H1 (cell line): ENCODE results near the gene HTR2A. TPM values are rescaled to one million over a fixed set of nuclear protein-coding genes. Genes with fewer than 3 reads are reported as not detected.

Experiments used
- CTCF ChIA-PET: fragments of 300-600 bp; sonication (Branson Sonifier 250); formaldehyde crosslinking; loops from one replicate; lab custom pipeline; 2021; ENCODE audit not compliant: partially characterized antibody; lab: Charles Lee
- POLR2A ChIA-PET: fragments of 300-600 bp; sonication (Branson Sonifier 250); formaldehyde crosslinking; loops from one replicate; lab custom pipeline; 2021; ENCODE audit warnings: inconsistent platforms; ENCODE audit not compliant: partially characterized antibody; lab: Charles Lee
- DNase-seq, 2 experiments: peaks; one replicate each; pipeline versions ENCODE4 v3.0.0 to v3.0.0-alpha.2; 2010 to 2022; ENCODE audit warnings: low spot score in 2 of 2, low read depth in 1 of 2, mixed read lengths in 1 of 2
- FAIRE-seq: peaks from 2 replicates; lab custom pipeline; 2011; peaks lifted over from hg19 to GRCh38; lab: Jason Lieb, UNC
- H2AFZ ChIP-seq: 2 replicates; pipeline ENCODE4 v1.8.1; 2012; ENCODE audit warnings: low read length, inconsistent platforms
- H2AK5ac ChIP-seq: 2 replicates; pipeline ENCODE4 v1.6.1; 2013; ENCODE audit warnings: low read depth, low read length
- H2BK120ac ChIP-seq: replicated peaks from 2 replicates; pipeline ENCODE3; 2013; ENCODE audit warnings: low read depth, low read length, inconsistent platforms
- H2BK12ac ChIP-seq: 2 replicates; pipeline ENCODE4 v1.6.1; 2013; ENCODE audit warnings: low read depth, low read length
- H2BK15ac ChIP-seq: 2 replicates; pipeline ENCODE4 v1.6.1; 2013; ENCODE audit warnings: low read length
- H2BK20ac ChIP-seq: 2 replicates; pipeline ENCODE4 v1.6.1; 2013; ENCODE audit warnings: low read length
- H2BK5ac ChIP-seq: 2 replicates; pipeline ENCODE4 v1.6.1; 2013; ENCODE audit warnings: low read depth, low read length
- H3K14ac ChIP-seq: 2 replicates; pipeline ENCODE4 v1.6.1; 2013; ENCODE audit warnings: inconsistent platforms; ENCODE audit not compliant: insufficient read length
- H3K18ac ChIP-seq: 2 replicates; pipeline ENCODE4 v1.6.1; 2013; ENCODE audit warnings: low read length; ENCODE audit errors: extremely low read depth
- H3K23ac ChIP-seq: 2 replicates; pipeline ENCODE4 v1.6.1; 2013; ENCODE audit warnings: inconsistent platforms; ENCODE audit not compliant: insufficient read length
- H3K23me2 ChIP-seq: 2 replicates; pipeline ENCODE4 v1.6.1; 2013; ENCODE audit warnings: low read depth, low read length
- H3K27ac ChIP-seq: 2 replicates; pipeline ENCODE4 v1.6.1; 2011; ENCODE audit warnings: low read depth, low read length, inconsistent platforms
- H3K27me3 ChIP-seq, 4 experiments: replicated peaks in 1 of 4; 1 replicate in 1 of 4; 2 replicates in 3 of 4; pipeline versions ENCODE4 v1.6.1 to v1.8.1; 2011 to 2013; ENCODE audit warnings: low read length in 3 of 4, mild to moderate bottlenecking in 3 of 4, inconsistent platforms in 2 of 4, mixed read lengths in 2 of 4, moderate library complexity in 1 of 4; ENCODE audit not compliant: control insufficient read depth in 3 of 4, insufficient read depth in 3 of 4; ENCODE audit errors: extremely low read depth in 1 of 4
- H3K36me3 ChIP-seq, 4 experiments: 2 replicates each; pipeline versions ENCODE4 v1.6.1 to v1.8.1; 2011 to 2013; ENCODE audit warnings: mild to moderate bottlenecking in 4 of 4, low read length in 3 of 4, moderate library complexity in 2 of 4, control low read depth in 1 of 4, inconsistent platforms in 1 of 4; ENCODE audit not compliant: insufficient read depth in 4 of 4, control insufficient read depth in 2 of 4
- H3K4ac ChIP-seq: replicated peaks from 2 replicates; pipeline ENCODE3; 2013; ENCODE audit warnings: low read length, low read depth, mixed read lengths, inconsistent platforms; ENCODE audit not compliant: insufficient read length
- H3K4me1 ChIP-seq, 4 experiments: replicated peaks in 1 of 4; 1 replicate in 1 of 4; 2 replicates in 3 of 4; pipeline versions ENCODE4 v1.6.1 to v1.8.1; 2011 to 2013; ENCODE audit warnings: low read length in 3 of 4, inconsistent platforms in 2 of 4, mixed read lengths in 1 of 4; ENCODE audit not compliant: insufficient read depth in 4 of 4, control insufficient read depth in 3 of 4
- H3K4me2 ChIP-seq, 2 experiments: 2 replicates each; pipeline versions ENCODE4 v1.6.1 to v1.8.1; 2011 to 2013; ENCODE audit warnings: low read depth in 2 of 2, low read length in 2 of 2, control low read depth in 1 of 2, inconsistent platforms in 1 of 2, mild to moderate bottlenecking in 1 of 2; ENCODE audit not compliant: insufficient read depth in 1 of 2
- H3K4me3 ChIP-seq, 4 experiments: fragments of 200-600, 300-600 bp in 1 of 4; sonication (generic), shearing (Covaris generic), sonication (Bioruptor Twin) in 1 of 4; 2 replicates each; pipeline versions ENCODE4 v1.5.1 to v1.8.1; 2011 to 2016; ENCODE audit warnings: low read length in 4 of 4, low read depth in 3 of 4, control low read depth in 2 of 4, inconsistent platforms in 2 of 4, mild to moderate bottlenecking in 2 of 4, mixed read lengths in 1 of 4, moderate library complexity in 1 of 4; ENCODE audit not compliant: insufficient read depth in 2 of 4; ENCODE audit errors: extremely low read depth in 1 of 4
- H3K56ac ChIP-seq: replicated peaks from 2 replicates; pipeline ENCODE3; 2013; ENCODE audit warnings: low read depth, mild to moderate bottlenecking, mixed read lengths, low read length, inconsistent platforms; ENCODE audit not compliant: insufficient read length
- H3K79me1 ChIP-seq: 2 replicates; pipeline ENCODE4 v1.6.1; 2013; ENCODE audit warnings: low read depth, low read length, control low read depth
- H3K79me2 ChIP-seq, 2 experiments: 2 replicates each; pipeline versions ENCODE4 v1.6.1 to v1.8.1; 2012 to 2013; ENCODE audit warnings: low read length in 2 of 2, mild to moderate bottlenecking in 2 of 2, inconsistent platforms in 1 of 2; ENCODE audit not compliant: insufficient read depth in 2 of 2, control insufficient read depth in 1 of 2
- H3K9ac ChIP-seq, 4 experiments: replicated peaks in 1 of 4; 1 replicate in 1 of 4; 2 replicates in 3 of 4; pipeline versions ENCODE4 v1.6.1 to v1.8.1; 2011 to 2013; ENCODE audit warnings: low read depth in 3 of 4, low read length in 3 of 4, control low read depth in 2 of 4, mild to moderate bottlenecking in 2 of 4, moderate library complexity in 2 of 4, inconsistent platforms in 1 of 4; ENCODE audit errors: extremely low read depth in 1 of 4
- H3K9me3 ChIP-seq, 2 experiments: 2 replicates each; pipeline versions ENCODE4 v1.6.1 to v1.8.1; 2012 to 2013; ENCODE audit warnings: mild to moderate bottlenecking in 2 of 2, moderate library complexity in 2 of 2, control low read depth in 1 of 2, inconsistent platforms in 1 of 2, low read depth in 1 of 2, low read length in 1 of 2, mixed read lengths in 1 of 2; ENCODE audit not compliant: insufficient read depth in 2 of 2
- H4K20me1 ChIP-seq, 2 experiments: replicated peaks in 1 of 2; 2 replicates each; pipeline versions ENCODE3 to v1.8.1; 2011 to 2013; ENCODE audit warnings: inconsistent platforms in 2 of 2, low read length in 2 of 2, mild to moderate bottlenecking in 1 of 2; ENCODE audit not compliant: insufficient read depth in 2 of 2, control insufficient read depth in 1 of 2
- H4K5ac ChIP-seq: 2 replicates; pipeline ENCODE4 v1.6.1; 2013; ENCODE audit warnings: low read length, low read depth, mixed read lengths, inconsistent platforms; ENCODE audit not compliant: insufficient read length
- H4K8ac ChIP-seq: 2 replicates; pipeline ENCODE4 v1.8.0; 2013; ENCODE audit warnings: mild to moderate bottlenecking, moderate library complexity, low read length, inconsistent platforms; ENCODE audit not compliant: insufficient read depth; ENCODE audit errors: extremely low read depth
- H4K91ac ChIP-seq: replicated peaks from 2 replicates; pipeline ENCODE3; 2013; ENCODE audit warnings: low read length, mixed read lengths, inconsistent platforms; ENCODE audit not compliant: insufficient read length
- KDM4A ChIP-seq: IDR thresholded peaks from one replicate; pipeline ENCODE4 v1.7.1; 2012; ENCODE audit warnings: low read depth, mild to moderate bottlenecking, moderate library complexity, low read length, inconsistent platforms; ENCODE audit not compliant: severe bottlenecking
- MAX ChIP-seq: IDR thresholded peaks from 2 replicates; pipeline ENCODE4 v1.6.1; 2012; ENCODE audit warnings: inconsistent platforms
- NANOG ChIP-seq: IDR thresholded peaks from 2 replicates; pipeline ENCODE4 v1.6.1; 2011; ENCODE audit warnings: low read length, low read depth, mild to moderate bottlenecking, inconsistent platforms; ENCODE audit not compliant: insufficient read depth, poor library complexity, severe bottlenecking
- polyA plus RNA-seq, 7 experiments: library from polyadenylated mRNA; depleted of rRNA in 3 of 7; stranded (reverse) in 5 of 7; unstranded in 2 of 7; fragments of >200 nt in 5 of 7; fragments of 200-250 nt in 2 of 7; gene quantifications; 1 replicate in 5 of 7; 2 replicates in 1 of 7; 4 replicates in 1 of 7; pipeline versions ENCODE4 v1.2.1 to v1.2.3, GENCODE V29; 2011 to 2013; ENCODE audit warnings: missing spikeins in 2 of 7, mixed read lengths in 2 of 7
- total RNA-seq: library from RNA; stranded (reverse); fragmentation: NEBNext Ultra II Directional; extraction: Animal tissue kit (Norgen Biotek cat#: 25700); gene quantifications from 2 replicates; pipeline ENCODE4 v1.2.1, GENCODE V29; 2021

HTR2A gene
- total and polyA plus RNA-seq, 2 of the 8 experiments (the other 6 are each of a cell fraction or from before 2014, with no cell fraction given): not detected

- no peak overlapping the region for H2BK120ac ChIP-seq
- no peak overlapping the region for H2BK20ac ChIP-seq
- H4K20me1 ChIP-seq: no peaks in the 10 kb centered on the region
- TF ChIP-seq MAX (no peak), NANOG (no peak), KDM4A (no peak)
- TF ChIP-seq, all 59 proteins: peak for 0
- H3K36me3 ChIP-seq: no peaks in the 10 kb centered on the region; a peak in 1 of 8 replicates
- H2BK5ac ChIP-seq: no peak overlapping the region
- CTCF ChIA-PET: interaction anchor here (1.0 to 1.6 kb wide), 3 partner anchors 9 to 56 kb away, joined by 3 to 6 read pairs (median 3); partner anchors contain the start of gene HTR2A
- no peaks in the 10 kb centered on the region for H3K23me2 ChIP-seq
- no peak overlapping the region for H2BK15ac ChIP-seq
- H3K14ac ChIP-seq: no peak overlapping the region
- H3K79me2 ChIP-seq: no peaks in the 10 kb centered on the region
- no peak overlapping the region for H2AFZ ChIP-seq
- no peak overlapping the region for H3K9ac ChIP-seq
- H3K4me3 ChIP-seq: no peak overlapping the region
- no peak overlapping the region for H3K4me2 ChIP-seq
- no peak overlapping the region for H3K4ac ChIP-seq
- no peak overlapping the region for H4K5ac ChIP-seq
- POLR2A ChIA-PET: no interaction called here
- H2BK12ac ChIP-seq: no peak overlapping the region
- H3K23ac ChIP-seq: no peak overlapping the region
- no peak overlapping the region for H3K27ac ChIP-seq
- no peaks in the 10 kb centered on the region for H3K4me1 ChIP-seq
- no peaks in the 10 kb centered on the region for H3K9me3 ChIP-seq
- H3K18ac ChIP-seq: no peak overlapping the region
- H4K91ac ChIP-seq: no peak overlapping the region
- no peak overlapping the region for H2AK5ac ChIP-seq
- H3K27me3 ChIP-seq: no peaks in the 10 kb centered on the region
- no peak for DNase-seq
- H4K8ac ChIP-seq: no peak overlapping the region
- no peaks in the 10 kb centered on the region for H3K79me1 ChIP-seq
- no peak overlapping the region for H3K56ac ChIP-seq
- FAIRE-seq: no peak
Observed at GRCh38 chr13:46906405-46906804, 9.6 kb upstream of the HTR2A start.
